Pancreas (tissue), 10 donors: Measurements from ENCODE around the gene MCM8. TPM values are rescaled to one million over a fixed set of nuclear protein-coding genes. Genes with fewer than 3 reads are reported as not detected.

Experiments used
- ATAC-seq, 4 donors: fragments of 200-7000 bp; cut with Tn5 transposase; one replicate each; pipeline versions ENCODE4 v1.8.0 to v1.9.1; 2020; ENCODE audit warnings: mild to moderate bottlenecking in 4 of 4, moderate library complexity in 4 of 4
- DNase-seq, 6 donors: peaks; one replicate each; pipeline ENCODE4 v3.0.0-alpha.2; 2020
- FAIRE-seq: peaks from 2 replicates; lab custom pipeline; 2012; peaks lifted over from hg19 to GRCh38; lab: Jason Lieb, UNC
- H3K27ac ChIP-seq, 4 donors: fragments of 200-600 bp; sonication (generic); 1 replicate in 3 of 4; 2 replicates in 1 of 4; pipeline versions ENCODE4 v1.5.0 to v1.8.0; 2020
- H3K27me3 ChIP-seq, 4 donors: fragments of 200-600 bp; one replicate each; pipeline ENCODE4 v1.8.0; 2021
- H3K36me3 ChIP-seq, 3 donors: fragments of 200-600 bp; sonication (generic) in 1 of 3; one replicate each; pipeline versions ENCODE4 v1.5.0 to v1.8.0; 2020 to 2021
- H3K4me1 ChIP-seq, 3 donors: fragments of 200-600 bp; one replicate each; pipeline ENCODE4 v1.8.0; 2021
- H3K4me3 ChIP-seq, 4 donors: fragments of 200-600 bp; sonication (generic) in 2 of 4; one replicate each; pipeline versions ENCODE4 v1.5.0 to v1.8.0; 2020 to 2021
- H3K9me3 ChIP-seq, 4 donors: fragments of 200-600 bp; one replicate each; pipeline ENCODE4 v1.8.0; 2021
- CTCF ChIP-seq, 4 donors: fragments of 200-600 bp; sonication (generic) in 3 of 4; IDR thresholded peaks; one replicate each; pipeline versions ENCODE4 v1.5.0 to v1.8.0; 2021; ENCODE audit warnings: antibody characterized with exemption in 4 of 4
- WGBS, 2 donors: extraction: QIAGEN DNeasy Blood & Tissue Kit; methylation state at CpG; one replicate each; pipeline ENCODE4 v1.1.7; 2013; 5-methylcytosine and 5-hydroxymethylcytosine counted together
- intact Hi-C, 3 donors: fragments of 100-400 bp; cut with DNase I; formaldehyde crosslinking; loops; one replicate each; pipeline versions ENCODE4 v1.11.1 to v1.14.2; 2022
- polyA plus RNA-seq, 2 donors: library from polyadenylated mRNA; stranded (reverse); fragments of 200-250 nt; gene quantifications; one replicate each; pipeline ENCODE4 v1.2.3, GENCODE V29; 2013
- total RNA-seq, 6 donors: library from RNA; stranded (reverse); fragmentation: NEBNext Ultra II Directional in 4 of 6; extraction: Animal tissue kit (Norgen Biotek cat#: 25700) in 4 of 6; gene quantifications; one replicate each; pipeline versions ENCODE4 v1.2.1 to v1.2.4, GENCODE V29; 2021 to 2023
- donor health status: healthy with polysubstance abuse.
- donor health status: DM: no; HTN: no; CAD: no; lungs with moderate emphysema.
- donor health status: DM: no; HTN: no; CAD: no.
- donor health status: control.
- donor health status: control.
- donor health status: Bipolar disorder and iron deficiency.
- donor health status: DM: yes; HTN: yes; CAD: no.
- donor health status: DM: no; HTN: no; CAD: no.
- donor health status: DM: no; HTN: no; CAD: no.
- donor health status: DM: yes; HTN: yes; CAD: no.

The MCM8 gene
- total and polyA plus RNA-seq, 8 donors, result 1.3 to 3.2 (median 2.3) TPM

DNA sequence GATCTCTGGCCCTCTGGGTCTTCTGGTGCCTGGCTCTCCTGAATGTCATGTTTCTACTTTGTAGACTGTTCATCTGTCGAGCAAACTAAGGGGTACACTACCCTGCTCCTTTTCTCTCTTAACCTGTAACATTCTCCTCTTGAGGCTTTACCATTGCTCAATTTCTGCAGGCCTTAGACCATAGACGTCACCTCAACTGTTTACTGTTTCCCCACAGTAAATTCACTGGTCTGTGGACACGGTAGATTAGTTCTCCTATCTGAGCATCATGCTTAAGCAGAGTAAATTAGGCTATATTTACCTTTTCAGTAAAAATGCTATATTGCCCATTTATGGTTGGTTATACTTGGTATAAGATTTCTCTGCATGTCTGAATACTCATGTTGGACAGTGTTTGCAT, 40.5 kb downstream of the MCM8 start:
- Histone ChIP-seq H3K27me3 (no peaks in the 10 kb centered on the region), H3K4me1 (no peaks in the 10 kb centered on the region), H3K9me3 (no peaks in the 10 kb centered on the region), H3K4me3 (no peak overlapping the region), H3K36me3 (no peaks in the 10 kb centered on the region), H3K27ac (no peak overlapping the region)
- FAIRE-seq (no peak), DNase-seq (no peak), ATAC-seq (no peak)
- no peak for TF ChIP-seq CTCF (IDR thresholded peaks at IDR 0.05)
- intact Hi-C loops, result no loop called here
- WGBS, 2 donors, result 86 to 87% methylated on average over 3 of the region's 3 CpGs

DNA sequence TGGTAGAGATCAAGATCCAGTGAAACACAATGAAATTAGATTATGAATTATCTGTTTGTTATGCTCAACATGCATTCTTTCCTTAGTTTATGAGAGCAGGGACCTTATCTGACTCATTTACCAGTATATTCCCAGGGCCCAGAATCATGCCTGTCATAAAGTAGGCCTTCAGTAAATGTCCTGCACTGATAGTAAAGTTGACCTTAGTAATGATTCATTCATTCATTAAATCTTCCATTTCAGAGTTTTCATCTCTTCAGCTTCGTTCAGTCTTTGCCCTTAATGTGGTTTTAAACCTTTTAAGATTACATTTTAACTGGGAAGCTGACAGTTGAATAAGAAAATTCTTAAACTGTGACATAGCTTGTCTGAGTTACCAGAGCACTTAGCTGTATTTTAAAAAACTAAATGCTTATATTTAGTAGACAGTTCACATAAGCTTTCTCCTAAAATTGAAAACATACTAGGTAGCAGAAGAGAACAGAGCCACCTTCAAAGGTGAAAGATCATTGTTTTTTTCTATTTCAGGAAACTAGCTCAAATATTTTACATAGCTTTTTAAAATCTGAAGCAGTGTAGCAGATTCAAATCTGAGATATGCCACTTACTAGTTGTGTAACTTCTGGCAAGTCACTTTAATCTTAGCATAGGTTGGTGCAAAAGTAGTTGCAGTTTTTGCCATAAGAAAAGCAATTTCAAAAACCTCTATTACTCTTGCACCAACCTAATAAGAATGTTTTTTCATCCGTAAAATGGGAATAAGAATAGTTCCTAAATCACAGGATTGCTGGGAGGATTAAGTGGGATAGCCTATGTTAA, 41.4 kb downstream of the MCM8 start:
- no peaks in the 10 kb centered on the region for H3K27me3 ChIP-seq
- H3K9me3 ChIP-seq, result no peaks in the 10 kb centered on the region
- peak in 1 of 4 donors; percentile 20 for ATAC-seq
- H3K36me3 ChIP-seq, result no peaks in the 10 kb centered on the region
- intact Hi-C loops, result no loop called here
- no peak overlapping the region for H3K27ac ChIP-seq
- TF ChIP-seq CTCF (IDR thresholded peaks at IDR 0.05), result no peak
- no peaks in the 10 kb centered on the region for H3K4me1 ChIP-seq
- no peak for DNase-seq
- FAIRE-seq, result no peak
- no peak overlapping the region for H3K4me3 ChIP-seq
- 76% methylated on average over 2 of the region's 2 CpGs for WGBS, 2 donors

DNA sequence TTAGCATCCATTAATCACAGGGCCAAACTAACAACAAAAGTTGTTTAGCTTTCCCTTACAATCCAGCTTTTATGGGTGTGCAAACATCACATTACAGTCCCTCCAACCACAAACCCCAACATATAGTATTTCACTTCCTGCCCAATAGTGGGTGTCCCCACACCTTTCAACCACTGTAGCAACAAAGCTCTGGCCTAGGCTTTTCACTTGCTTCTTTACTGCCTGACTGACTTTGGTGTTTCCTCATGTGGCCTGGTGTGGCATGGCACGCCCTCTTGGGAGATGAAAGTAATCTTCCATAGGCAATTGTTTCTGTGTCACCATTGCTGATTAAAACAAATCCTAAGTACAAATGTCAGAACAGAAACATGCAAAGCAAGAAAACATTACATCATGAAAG, 46.3 kb downstream of the MCM8 start:
- intact Hi-C loops, result no loop called here
- Histone ChIP-seq H3K9me3 (no peaks in the 10 kb centered on the region), H3K4me1 (no peaks in the 10 kb centered on the region), H3K4me3 (no peak overlapping the region), H3K27me3 (no peaks in the 10 kb centered on the region), H3K27ac (no peak overlapping the region), H3K36me3 (no peaks in the 10 kb centered on the region)
- 93 to 97% methylated on average over 1 of the region's 1 CpG for WGBS, 2 donors
- FAIRE-seq, result no peak
- DNase-seq, result no peak
- no peak for TF ChIP-seq CTCF (IDR thresholded peaks at IDR 0.05)
- no peak for ATAC-seq

- Histone ChIP-seq H3K9me3 (no peaks in the 10 kb centered on the region), H3K27me3 (no peaks in the 10 kb centered on the region), H3K27ac (no peak overlapping the region), H3K4me3 (no peak overlapping the region), H3K4me1 (peaks cover 0 to 1% (median 0%) of the 10 kb centered on the region in 3 donors), H3K36me3 (no peaks in the 10 kb centered on the region)
- no peak for TF ChIP-seq CTCF (IDR thresholded peaks at IDR 0.05)
- DNase-seq (no peak), FAIRE-seq (no peak), ATAC-seq (no peak)
- intact Hi-C loops, result no loop called here
- 91 to 97% methylated on average over 9 of the region's 9 CpGs for WGBS, 2 donors
These were observed 49.3 kb downstream of the MCM8 start for GRCh38 chr20:5999783-6000182.

GRCh38 chr20:6000871-6001270, 50.4 kb downstream of the MCM8 start:
- no peaks in the 10 kb centered on the region for H3K36me3 ChIP-seq
- H3K4me1 ChIP-seq, result peaks cover 0 to 8% (median 0%) of the 10 kb centered on the region in 3 donors
- DNase-seq, result no peak
- intact Hi-C loops, result no loop called here
- H3K27ac ChIP-seq, result no peak overlapping the region
- 84% methylated on average over 8 of the region's 8 CpGs for WGBS, 2 donors
- H3K9me3 ChIP-seq, result no peaks in the 10 kb centered on the region
- no peak for FAIRE-seq
- ATAC-seq, result no peak
- TF ChIP-seq CTCF (IDR thresholded peaks at IDR 0.05), result no peak
- H3K4me3 ChIP-seq, result no peak overlapping the region
- no peaks in the 10 kb centered on the region for H3K27me3 ChIP-seq
